Endodermal cell (in vitro differentiated cells): ENCODE data around the gene ATXN10. TPM values are rescaled to one million over a fixed set of nuclear protein-coding genes. Genes with fewer than 3 reads are reported as not detected.

Experiments used
- DNase-seq: peaks from one replicate; pipeline ENCODE4 v3.0.0-alpha.2; 2017
- H3K27ac ChIP-seq: 2 replicates; pipeline ENCODE4 v1.5.1; 2013; ENCODE audit warnings: mild to moderate bottlenecking, low read depth, low read length, moderate library complexity
- H3K27me3 ChIP-seq: 2 replicates; pipeline ENCODE4 v1.6.1; 2013; ENCODE audit warnings: mild to moderate bottlenecking, low read length, moderate library complexity; ENCODE audit not compliant: insufficient read depth, control insufficient read depth, poor library complexity, severe bottlenecking
- H3K36me3 ChIP-seq: 2 replicates; pipeline ENCODE4 v1.7.0; 2013; ENCODE audit warnings: mild to moderate bottlenecking, low read length, moderate library complexity; ENCODE audit not compliant: control insufficient read depth, insufficient read depth
- H3K4me1 ChIP-seq: one replicate; pipeline ENCODE4 v1.7.0; 2013; ENCODE audit warnings: low read length; ENCODE audit not compliant: control insufficient read depth, insufficient read depth
- H3K4me3 ChIP-seq: 2 replicates; pipeline ENCODE4 v1.5.1; 2013; ENCODE audit warnings: mild to moderate bottlenecking, low read length, moderate library complexity
- H3K9ac ChIP-seq: 2 replicates; pipeline ENCODE4 v1.6.1; 2013; ENCODE audit warnings: mild to moderate bottlenecking, low read length, moderate library complexity; ENCODE audit not compliant: poor library complexity, severe bottlenecking; ENCODE audit errors: extremely low read depth
- H3K9me3 ChIP-seq: 2 replicates; pipeline ENCODE4 v1.6.1; 2013; ENCODE audit warnings: mild to moderate bottlenecking, low read length, moderate library complexity; ENCODE audit not compliant: control insufficient read depth
- H3K27ac Mint-ChIP-seq: 2 replicates; pipeline ENCODE4 v1.8.0; 2020; ENCODE audit warnings: mixed read lengths
- H3K27me3 Mint-ChIP-seq: 2 replicates; pipeline ENCODE4 v1.8.0; 2021; ENCODE audit warnings: mild to moderate bottlenecking, mixed read lengths; ENCODE audit not compliant: insufficient read depth
- H3K36me3 Mint-ChIP-seq: 2 replicates; pipeline ENCODE4 v1.8.0; 2020; ENCODE audit warnings: low read depth, mixed read lengths
- H3K4me1 Mint-ChIP-seq: 2 replicates; pipeline ENCODE4 v1.8.0; 2020; ENCODE audit warnings: mixed read lengths
- H3K4me3 Mint-ChIP-seq: 2 replicates; pipeline ENCODE4 v1.8.0; 2020; ENCODE audit warnings: mild to moderate bottlenecking, moderate library complexity, mixed read lengths
- H3K9me3 Mint-ChIP-seq: 2 replicates; pipeline ENCODE4 v1.8.0; 2020; ENCODE audit warnings: mild to moderate bottlenecking, mixed read lengths
- CTCF ChIP-seq: fragments of 200-600 bp; sonication (generic); conservative IDR thresholded peaks from 2 replicates; pipeline ENCODE4 v1.5.0; 2021; ENCODE audit warnings: antibody characterized with exemption, mild to moderate bottlenecking
- WGBS, 2 experiments: methylation state at CpG; one replicate each; pipeline versions ENCODE4 v1.1.5 to v1.1.7; 2013; ENCODE audit warnings: missing lambda C conversion rate in 2 of 2, mixed read lengths in 1 of 2; ENCODE audit not compliant: insufficient coverage in 1 of 2, insufficient read length in 1 of 2; 5-methylcytosine and 5-hydroxymethylcytosine counted together
- total RNA-seq, 2 donors: library from RNA; stranded (reverse); fragmentation: NEBNext Ultra II Directional in 1 of 2; extraction: Animal tissue kit (Norgen Biotek cat#: 25700) in 1 of 2; gene quantifications; 2 replicates in 1 of 2; 3 replicates in 1 of 2; pipeline ENCODE4 v1.2.1, GENCODE V29; 2021

Gene ATXN10
- total RNA-seq, 2 donors from 2014 or later: 223 to 266 TPM

- 91 to 94% methylated on average over 23 to 37 of the region's 37 CpGs for WGBS, 2 experiments
- Histone ChIP-seq H3K27me3 (no peaks in the 10 kb centered on the region), H3K9ac (no peak overlapping the region), H3K36me3 (no peaks in the 10 kb centered on the region), H3K4me1 (no peaks in the 10 kb centered on the region), H3K4me3 (no peak overlapping the region), H3K27ac (no peak overlapping the region), H3K9me3 (no peaks in the 10 kb centered on the region)
- Mint-ChIP-seq H3K4me3 (no peak overlapping the region), H3K9me3 (no peaks in the 10 kb centered on the region), H3K27ac (no peak overlapping the region), H3K27me3 (no peaks in the 10 kb centered on the region), H3K4me1 (no peaks in the 10 kb centered on the region), H3K36me3 (no peaks in the 10 kb centered on the region)
- DNase-seq: peak; percentile 55
- TF ChIP-seq CTCF: no peak
Measured at GRCh38 chr22:45891021-45891421, 219.4 kb downstream of the ATXN10 start.

- H3K27ac Mint-ChIP-seq: no peak overlapping the region
- no peaks in the 10 kb centered on the region for H3K36me3 Mint-ChIP-seq
- 90 to 92% methylated on average over 4 to 25 of the region's 25 CpGs for WGBS, 2 experiments
Measured at GRCh38 chr22:45891471-45891995, 219.9 kb downstream of the ATXN10 start.

GRCh38 chr22:45891996-45892621, 220.5 kb downstream of the ATXN10 start:
- no peaks in the 10 kb centered on the region for H3K9me3 Mint-ChIP-seq
- H3K27ac ChIP-seq: no peak overlapping the region
- H3K36me3 ChIP-seq: no peaks in the 10 kb centered on the region
- H3K36me3 Mint-ChIP-seq: no peaks in the 10 kb centered on the region
- H3K4me1 ChIP-seq: no peaks in the 10 kb centered on the region
- no peak overlapping the region for H3K9ac ChIP-seq
- no peaks in the 10 kb centered on the region for H3K27me3 ChIP-seq
- H3K4me3 ChIP-seq: no peak overlapping the region
- no peaks in the 10 kb centered on the region for H3K9me3 ChIP-seq
- TF ChIP-seq CTCF: no peak
- H3K27ac Mint-ChIP-seq: no peak overlapping the region
- no peaks in the 10 kb centered on the region for H3K27me3 Mint-ChIP-seq
- no peaks in the 10 kb centered on the region for H3K4me1 Mint-ChIP-seq
- WGBS, 2 experiments: 89 to 97% methylated on average over 6 to 22 of the region's 22 CpGs
- no peak overlapping the region for H3K4me3 Mint-ChIP-seq
- DNase-seq: peak; percentile 48

More at GRCh38 chr22:45891471-45891995, 219.9 kb downstream of the ATXN10 start:
- H3K36me3 ChIP-seq: no peaks in the 10 kb centered on the region
- no peaks in the 10 kb centered on the region for H3K27me3 ChIP-seq
- Mint-ChIP-seq H3K9me3 (no peaks in the 10 kb centered on the region), H3K27me3 (no peaks in the 10 kb centered on the region), H3K4me1 (no peaks in the 10 kb centered on the region), H3K4me3 (no peak overlapping the region)
- peak; percentile 45 for DNase-seq
- no peak for TF ChIP-seq CTCF
- no peak overlapping the region for H3K9ac ChIP-seq
- H3K9me3 ChIP-seq: no peaks in the 10 kb centered on the region
- no peaks in the 10 kb centered on the region for H3K4me1 ChIP-seq
- H3K4me3 ChIP-seq: no peak overlapping the region
- no peak overlapping the region for H3K27ac ChIP-seq
